HG02610 (cell line): ENCODE results near the gene PCED1A.

Experiments
- ATAC-seq: cut with Tn5 transposase; IDR thresholded peaks from one replicate; pipeline ENCODE4 v1.9.1; 2021; ENCODE audit warnings: mild to moderate bottlenecking, moderate library complexity; ENCODE audit not compliant: unreplicated experiment

The PCED1A gene

DNA sequence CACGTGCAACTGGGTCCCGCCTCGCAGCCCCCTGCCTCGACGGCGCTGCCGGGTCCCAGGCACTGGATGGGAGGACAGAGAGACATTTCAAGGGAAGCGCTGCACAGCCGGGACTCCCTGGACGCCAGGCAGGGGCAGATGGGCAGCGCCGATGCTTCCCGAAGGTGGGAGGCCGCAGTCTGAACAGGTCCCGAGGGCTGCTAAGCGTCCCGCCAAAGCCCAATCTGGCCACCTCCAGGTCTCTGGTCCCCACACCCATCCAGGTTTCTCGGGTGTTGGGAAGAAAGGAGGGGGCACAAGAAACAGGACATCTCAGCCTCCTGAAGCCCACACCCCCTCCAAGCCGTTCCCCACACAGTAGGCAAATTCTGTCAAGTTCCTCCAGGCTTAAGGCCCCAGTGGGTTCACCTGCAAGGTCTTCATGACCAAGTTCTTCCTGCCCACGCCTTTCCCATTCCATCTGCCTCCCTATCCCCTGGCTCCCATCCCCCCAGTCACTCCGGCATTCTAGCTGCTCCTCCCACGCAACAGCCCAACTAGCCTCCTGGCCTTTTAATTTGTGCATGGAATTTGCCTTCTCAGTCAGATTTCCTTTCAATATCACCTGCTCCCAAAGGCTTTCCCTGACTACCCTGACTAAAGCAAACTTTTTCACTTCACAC, 34.6 kb downstream of the PCED1A start:
- ATAC-seq, result no peak

DNA sequence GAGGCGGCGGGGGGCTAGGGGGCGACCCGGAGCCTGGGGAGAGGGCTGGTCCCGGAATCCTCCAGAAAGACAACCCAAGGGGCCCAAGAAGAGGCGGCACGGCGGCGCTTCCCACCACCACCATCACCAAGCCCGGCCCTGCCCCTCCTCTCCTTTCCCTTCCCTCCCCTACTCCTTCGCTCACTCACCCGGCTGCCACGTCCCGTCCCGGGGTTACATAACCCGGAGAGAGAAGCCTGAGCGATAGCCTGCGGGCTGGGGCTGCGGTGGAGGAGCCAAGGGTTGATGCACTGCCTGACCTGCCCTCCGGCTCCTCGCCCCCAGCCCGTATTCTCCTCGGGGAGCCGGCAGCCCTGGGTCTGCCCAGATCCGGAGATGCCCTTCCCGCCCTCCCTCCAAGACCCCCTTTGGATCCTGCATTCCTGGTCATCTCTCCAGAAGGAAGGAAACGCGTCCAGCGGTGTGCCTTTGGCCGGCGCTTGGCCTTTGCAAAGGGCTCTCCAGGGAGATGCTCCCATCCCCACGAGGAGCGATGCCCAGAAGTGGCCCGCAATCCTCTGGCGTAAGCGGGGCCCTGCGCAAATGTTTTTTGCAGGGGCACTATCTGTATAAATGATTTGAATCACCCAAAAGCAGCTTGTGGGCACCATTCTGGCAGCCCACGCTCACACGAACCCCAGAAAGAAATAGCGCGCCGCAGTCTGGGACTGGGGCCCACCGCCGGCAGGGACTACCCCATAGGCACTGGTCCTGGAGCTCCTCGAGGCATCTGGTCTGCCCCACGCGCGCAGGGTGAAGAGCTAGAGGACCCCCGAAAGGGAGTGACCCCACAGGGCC, 35.4 kb downstream of the PCED1A start:
- no peak for ATAC-seq

DNA sequence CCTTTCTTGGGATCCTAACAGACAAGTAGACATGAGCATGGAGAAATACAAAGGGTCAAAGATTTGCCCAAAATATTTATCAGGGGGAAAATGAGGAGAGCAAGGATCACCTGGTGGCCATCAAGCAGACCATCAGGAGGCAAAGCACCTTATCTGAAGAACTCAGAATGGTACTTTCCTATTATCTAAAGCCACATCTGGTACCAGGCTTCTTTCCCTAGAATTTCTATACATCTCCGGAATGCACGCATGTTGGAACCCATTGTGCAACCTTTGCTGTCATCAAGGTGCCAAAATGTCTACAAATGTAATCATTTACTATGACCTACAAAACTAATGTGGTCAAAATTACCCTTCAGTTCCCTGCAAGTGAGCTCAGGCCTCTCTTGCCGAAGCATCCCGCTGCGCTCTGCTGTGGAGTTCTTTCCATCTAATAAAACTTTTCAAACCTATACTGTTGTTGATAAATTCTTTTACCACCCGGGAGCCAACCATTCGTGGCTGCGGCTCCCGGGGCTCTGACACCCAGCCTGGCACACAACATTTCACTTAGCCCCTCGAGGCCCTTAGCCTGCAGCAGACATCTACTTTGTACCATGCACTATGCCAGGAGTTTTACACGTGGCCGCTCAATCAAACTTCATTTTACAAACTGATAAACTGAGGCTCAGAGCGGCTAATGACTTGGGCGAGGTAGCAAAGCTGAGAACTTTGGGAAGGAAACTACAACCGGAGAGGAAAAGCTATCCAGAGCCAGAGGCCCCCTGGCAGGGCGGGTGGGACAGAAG, 36.2 kb downstream of the PCED1A start:
- ATAC-seq, result no peak

DNA sequence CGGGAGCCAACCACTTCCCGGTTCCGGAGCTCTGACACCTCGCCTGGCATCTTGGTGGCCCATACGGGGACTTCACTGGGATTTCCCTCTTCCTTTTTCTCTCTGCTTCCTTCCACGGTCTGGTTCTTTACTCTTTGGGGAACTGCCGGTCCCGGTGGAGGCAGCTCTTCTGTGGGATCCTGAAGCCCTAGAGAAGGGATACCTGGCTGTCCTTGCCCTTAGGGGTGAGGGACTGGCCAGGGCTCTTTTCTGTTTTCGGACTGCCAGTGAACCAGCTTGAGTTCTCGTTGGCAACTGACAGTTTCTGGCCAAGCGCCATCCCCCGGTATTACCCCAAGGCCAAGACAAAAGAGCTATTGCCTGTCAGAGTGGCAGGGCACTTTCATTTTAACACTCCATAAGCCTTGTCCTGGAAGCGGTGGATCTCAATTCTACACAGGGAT, 39.1 kb downstream of the PCED1A start:
- ATAC-seq, result no peak

DNA sequence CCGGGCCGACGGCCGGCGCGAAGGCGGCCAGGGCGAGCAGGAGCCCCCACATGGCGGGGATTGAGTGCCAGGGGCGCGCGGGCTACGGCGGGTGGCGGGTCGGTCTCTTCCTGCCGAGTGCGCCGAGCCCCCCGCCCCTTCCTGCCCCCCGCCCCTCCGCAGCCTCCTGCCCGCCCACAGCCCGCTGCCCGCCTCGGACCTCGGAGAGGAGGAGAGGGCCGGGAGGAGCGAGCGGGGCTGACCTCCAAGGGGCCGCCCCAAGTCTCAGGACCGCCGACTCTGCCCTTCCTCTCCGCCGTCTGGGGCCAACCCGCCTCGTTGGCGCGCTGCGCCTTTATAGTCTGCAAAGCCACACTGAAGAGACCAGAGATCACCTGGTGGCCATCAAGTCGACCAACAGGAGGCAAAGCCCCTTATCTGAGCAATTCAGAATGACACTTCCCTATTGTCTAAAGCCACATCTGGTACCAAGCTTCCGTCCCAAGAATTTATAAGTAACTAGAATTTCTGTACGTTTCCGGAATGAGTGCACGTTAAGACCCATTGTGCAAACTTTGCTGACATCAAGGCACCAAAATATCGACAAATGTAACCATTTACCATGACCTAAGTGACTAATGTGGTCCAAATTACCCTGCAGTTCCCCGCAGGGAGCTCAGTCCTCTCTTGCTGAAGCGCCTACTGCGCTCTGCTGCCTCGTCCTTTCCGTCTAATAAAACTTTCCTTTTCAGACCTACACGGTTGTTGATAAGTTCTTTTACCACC, 39.8 kb downstream of the PCED1A start, which contains the start of gene CPXM1:
Gene CPXM1 (minus strand): TSS at position 107 of the 765 bp plus-strand sequence. CDS start 55 bp downstream, at position 52.
- no peak for ATAC-seq

DNA sequence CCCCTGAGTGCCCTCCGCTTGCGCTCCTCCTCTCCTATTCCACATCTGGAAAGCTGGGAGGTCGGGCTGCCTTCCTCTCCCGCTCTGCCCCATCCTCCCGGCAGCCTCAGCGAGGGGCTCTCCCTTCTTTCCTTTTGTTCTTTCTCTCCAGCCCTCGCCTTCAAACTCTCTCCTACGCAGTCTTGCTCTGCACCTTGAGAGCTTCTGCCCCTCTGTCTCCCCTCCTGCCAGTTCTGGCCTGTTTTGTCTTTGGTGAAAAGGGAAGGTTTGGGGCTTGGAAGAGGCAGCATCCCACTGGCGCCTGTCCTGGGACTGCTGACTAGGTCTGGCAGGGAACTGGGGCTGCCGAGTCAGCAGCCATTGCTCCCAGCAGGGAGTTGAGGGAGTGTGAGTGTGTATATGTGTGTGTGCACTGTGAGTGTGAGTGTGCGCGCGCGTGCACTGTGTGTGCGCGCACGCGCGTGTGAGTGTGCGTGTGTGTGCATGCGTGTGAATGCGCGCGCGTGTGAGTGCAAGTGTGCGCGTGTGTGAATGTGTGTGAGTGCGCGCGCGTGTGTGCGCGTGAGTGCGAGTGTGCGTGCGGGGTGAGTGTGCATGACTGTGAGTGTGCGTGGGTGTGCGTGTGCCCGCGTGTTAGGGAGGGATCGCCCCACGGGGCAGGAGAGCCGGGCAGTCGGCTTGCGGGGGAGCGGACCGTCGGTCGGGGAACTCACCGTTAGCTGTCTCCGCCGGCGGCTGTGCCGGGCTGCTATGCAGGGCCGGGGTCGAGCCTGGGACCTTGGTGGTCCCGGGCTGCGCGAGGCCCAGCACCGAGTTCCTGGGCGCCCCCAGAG, 40.6 kb downstream of the PCED1A start:
- no peak for ATAC-seq

DNA sequence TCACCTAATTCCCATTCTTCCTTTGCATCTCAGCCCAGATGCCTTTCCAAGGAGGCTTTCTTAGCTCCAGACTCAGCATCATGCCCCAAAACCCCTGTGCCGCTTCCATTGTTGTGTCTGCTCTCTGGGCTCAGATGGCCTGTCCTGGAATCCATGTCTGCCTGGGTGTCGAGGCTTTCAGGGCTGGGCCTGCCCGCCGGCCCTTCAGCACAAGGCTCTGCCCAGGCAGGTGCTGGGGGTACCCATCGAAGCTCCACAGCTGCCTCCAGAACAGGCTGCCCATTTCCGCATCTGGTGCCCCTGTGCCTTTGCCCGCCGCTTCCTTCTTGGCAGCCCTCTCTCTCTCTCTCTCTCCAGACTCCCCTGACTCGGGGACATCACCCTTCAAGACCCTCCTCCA, 41.2 kb downstream of the PCED1A start:
- ATAC-seq, result no peak

DNA sequence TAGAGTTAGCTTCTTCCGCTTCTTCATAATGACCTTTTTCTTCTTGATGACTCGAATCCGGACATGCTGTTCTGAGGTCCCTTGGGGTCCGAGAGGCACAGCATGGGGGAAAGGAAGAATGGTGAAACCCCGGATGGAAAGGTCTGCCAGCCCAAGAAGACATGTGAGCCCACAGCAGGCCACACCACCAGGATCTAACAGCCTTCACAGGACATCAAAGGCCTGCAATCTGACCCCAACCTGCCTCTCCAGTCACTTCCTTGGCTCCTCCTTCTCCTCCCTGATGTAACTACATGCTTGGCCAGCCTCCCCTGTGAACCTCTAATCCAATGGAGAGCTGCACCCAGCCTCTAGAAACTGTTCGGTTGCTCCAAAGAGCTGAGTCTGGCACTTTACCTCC, 41.6 kb downstream of the PCED1A start:
- no peak for ATAC-seq

DNA sequence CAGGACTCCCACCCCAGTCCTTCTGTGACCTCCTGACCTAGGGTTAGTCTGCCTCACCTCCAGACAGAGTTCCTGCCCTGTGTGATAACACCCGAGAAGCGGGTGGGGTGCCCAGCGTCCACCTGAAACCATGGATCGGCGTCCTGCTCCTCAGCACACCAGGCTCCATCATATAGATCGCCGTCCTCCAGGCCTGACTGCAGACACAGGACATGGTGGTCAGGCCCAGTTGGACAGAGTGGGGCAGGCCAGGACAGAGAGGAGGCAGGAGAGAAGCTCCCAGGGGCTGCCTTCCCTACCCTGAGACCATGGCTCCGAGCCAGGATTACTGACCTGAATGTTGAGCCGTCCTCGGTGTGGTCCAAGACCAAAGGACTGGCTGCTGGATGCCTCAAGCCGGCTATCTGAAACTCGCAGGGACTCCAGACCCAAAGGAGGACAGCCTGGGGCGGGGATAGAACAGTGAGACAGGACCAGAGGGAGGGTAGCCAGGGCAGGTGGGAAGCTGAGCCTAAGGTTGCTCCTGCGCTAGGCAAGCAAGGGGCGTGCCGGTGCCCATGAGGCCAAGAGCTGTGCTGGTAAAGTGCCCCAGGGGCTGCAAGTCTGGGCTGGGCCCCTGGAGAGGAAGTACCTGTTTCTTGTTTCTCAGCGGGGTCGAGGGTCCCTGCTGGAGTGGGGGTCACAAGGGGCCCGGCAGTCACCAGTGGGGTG, 42.2 kb downstream of the PCED1A start:
- no peak for ATAC-seq

DNA sequence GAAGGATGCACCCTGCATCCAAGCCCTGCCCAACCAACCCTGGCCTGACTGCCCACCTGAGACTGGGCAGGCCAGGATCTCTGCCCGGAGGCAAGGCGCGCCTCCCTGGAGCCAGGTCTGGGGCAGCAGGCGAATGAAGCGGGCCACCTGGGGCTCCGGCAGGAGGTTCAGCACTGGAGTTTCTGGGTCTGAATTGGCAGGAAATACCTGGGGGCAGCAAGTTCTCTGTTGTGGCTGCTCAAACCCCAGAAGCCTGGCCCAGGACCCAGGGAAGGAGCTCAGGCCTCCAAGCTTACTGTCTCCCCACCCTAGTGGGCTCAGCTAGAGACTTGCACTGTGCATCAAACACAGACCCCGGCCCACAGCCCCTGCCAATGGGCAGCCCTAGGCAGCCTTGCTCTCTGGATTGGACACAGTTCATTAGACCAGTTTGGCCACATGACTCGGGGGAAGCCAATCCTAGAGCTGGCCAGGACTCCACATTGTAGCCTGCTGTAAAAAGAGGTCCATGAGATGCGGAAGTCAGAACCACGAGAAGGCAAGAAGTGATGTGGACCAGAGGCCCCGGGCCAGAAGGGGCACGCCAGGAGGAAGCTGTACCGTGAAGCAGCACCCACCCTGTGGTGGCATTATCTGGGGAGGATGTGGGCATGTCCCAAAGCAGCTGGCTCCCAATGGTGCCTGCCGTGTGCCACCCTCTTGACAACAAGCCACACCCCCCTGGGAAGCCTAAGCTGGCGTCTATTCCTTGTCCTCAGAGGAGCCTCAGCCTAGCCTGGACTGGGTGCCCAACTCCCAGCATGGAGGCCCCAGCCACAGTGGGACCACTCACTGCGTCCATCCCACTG, 43.1 kb downstream of the PCED1A start:
- ATAC-seq, result no peak

DNA sequence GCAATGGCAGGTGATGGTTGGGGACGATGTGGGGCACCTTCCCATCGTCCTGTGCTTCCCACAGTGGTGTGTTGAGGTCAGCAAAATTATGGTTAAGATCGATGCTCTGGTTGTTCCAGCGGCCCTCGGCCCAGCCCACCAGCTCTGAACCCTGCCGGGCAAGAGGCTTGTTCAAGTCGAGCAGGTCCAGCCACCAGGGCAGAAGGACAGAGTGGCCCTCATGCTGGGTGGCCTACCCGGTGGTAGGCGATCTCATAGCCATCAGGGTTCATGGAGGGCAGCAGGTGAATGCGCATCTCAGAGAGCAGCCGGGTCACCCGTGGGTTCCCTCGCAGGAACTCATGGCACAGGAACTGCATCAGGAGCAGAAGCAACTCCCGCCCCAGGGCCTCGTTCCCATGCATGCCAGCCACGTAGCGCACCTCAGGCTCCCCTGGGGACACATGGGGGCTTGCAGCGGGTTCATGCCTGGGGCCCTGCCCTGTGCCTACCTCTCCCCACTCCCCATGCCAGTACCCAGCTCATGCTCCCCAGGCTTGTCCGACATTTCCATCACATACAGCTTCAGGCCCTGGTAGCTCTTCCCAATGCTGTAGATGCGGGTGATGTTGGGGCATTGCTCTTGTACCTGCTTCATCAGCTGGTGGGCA, 44.3 kb downstream of the PCED1A start:
- no peak for ATAC-seq

DNA sequence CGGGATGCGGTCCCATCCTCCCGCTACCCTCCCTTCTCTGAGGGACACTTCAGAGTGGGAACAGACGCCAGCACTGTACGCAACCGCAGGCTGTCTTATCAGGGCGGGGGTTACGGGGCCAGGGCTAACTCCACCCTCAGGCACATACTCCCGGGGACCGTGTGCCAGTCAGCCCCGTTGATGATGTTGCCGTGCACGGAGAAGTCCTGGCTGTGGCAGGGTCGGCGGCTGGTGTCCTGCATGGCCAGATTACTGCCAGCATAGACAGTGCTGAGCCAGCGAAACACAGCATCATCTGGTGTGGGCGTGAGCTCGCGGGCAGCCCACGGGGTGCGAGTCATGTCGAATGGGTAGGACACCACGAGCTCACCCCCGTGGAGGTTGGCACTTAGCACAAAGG, 45.0 kb downstream of the PCED1A start:
- ATAC-seq, result no peak

DNA sequence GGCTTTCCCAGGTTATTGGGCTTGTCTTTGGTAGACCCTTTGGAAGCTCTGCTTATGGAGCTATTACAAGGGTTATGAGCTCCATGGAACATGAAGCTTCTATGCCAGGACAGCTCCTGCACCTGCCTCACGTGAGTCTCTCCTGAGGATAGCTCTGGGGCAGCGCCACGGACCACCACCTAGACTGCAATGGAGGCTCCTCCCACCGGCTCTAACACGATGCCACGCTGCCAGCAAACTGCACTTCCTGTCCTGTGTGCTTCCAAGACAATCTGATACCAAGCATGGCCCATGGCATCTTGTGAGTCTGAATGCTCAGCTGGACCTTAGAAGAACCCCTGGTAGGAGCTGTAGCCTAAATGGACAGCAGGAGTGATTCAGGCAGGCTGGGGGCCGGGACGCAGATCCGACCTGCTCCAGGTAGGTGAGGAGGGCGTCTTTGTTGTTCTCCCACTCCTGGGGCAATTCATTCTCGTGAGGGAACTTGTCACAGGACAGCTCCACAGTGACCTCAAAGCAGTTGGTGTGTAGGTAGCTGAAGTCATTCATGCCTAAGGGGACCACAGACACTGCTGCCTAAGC, 45.5 kb downstream of the PCED1A start:
- no peak for ATAC-seq

DNA sequence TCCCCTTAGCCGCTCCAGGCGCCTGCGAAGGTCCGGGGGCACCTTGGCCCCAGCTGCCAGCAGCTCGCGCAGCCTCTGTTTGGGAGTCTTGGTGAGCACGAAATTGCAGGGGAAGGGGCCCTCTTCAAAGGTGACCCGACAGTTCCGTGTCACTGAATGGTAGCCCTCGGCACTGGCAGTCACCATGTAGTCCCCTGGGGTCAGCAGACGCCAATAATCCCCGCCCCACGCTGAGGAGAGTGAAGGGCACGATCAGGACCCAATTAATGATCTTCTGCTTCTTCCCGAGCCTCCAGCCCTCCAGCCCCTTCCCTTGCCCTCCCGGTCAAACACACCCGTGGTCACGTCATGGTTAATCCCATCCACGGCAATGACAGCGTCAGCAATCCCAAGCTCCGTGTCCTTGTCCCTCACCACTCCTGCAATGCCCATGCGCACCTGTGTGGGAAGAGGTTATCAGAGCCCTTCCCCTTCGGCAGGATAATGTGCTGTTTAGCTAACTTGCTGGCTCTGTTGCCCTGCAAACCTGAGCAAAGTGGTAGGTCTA, 46.2 kb downstream of the PCED1A start:
- ATAC-seq, result no peak

DNA sequence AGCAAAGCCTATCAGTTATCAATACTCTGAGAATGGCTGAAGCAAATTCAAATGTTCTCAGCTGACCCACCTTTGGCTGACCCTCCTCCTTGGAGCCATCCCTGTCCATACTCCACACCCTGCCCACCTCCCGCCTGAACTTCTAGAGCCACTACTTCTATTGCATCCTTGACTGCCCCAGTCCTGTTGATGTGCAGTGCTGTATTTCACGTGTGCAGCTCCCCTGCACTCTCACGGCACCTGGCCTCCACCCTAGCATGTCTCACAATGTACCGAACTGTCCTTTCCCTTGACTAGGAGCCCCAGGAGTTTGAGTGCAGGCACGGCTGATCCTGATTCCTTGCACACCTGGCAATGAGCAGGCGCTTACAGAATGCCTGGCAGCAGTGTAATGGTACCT, 47.0 kb downstream of the PCED1A start:
- ATAC-seq, result no peak
